Lower leg skin (tissue), 4 donors: ENCODE data around the gene TCAIM. TPM values are rescaled to one million over a fixed set of nuclear protein-coding genes. Genes with fewer than 3 reads are reported as not detected.

ENCODE experiments used
- DNase-seq, 2 donors: peaks; one replicate each; pipeline ENCODE4 v3.0.0-alpha.2; 2019; ENCODE audit warnings: low spot score in 2 of 2
- H3K4me3 ChIP-seq: fragments of 200-600 bp; sonication (generic); 2 replicates; pipeline ENCODE4 v1.5.1; 2017; ENCODE audit warnings: mild to moderate bottlenecking, low read depth; ENCODE audit not compliant: poor library complexity, severe bottlenecking
- CTCF ChIP-seq, 3 donors: fragments of 450-650 bp; IDR thresholded peaks; one replicate each; pipeline ENCODE4 v1.5.1; 2016; ENCODE audit warnings: antibody characterized with exemption in 3 of 3, mild to moderate bottlenecking in 3 of 3, moderate library complexity in 2 of 3
- POLR2A ChIP-seq, 2 donors: fragments of 450-650 bp; IDR thresholded peaks; one replicate each; pipeline ENCODE4 v1.6.1; 2016 to 2017; ENCODE audit warnings: antibody characterized with exemption in 2 of 2, mild to moderate bottlenecking in 1 of 2, moderate library complexity in 1 of 2
- WGBS, 2 donors: methylation state at CpG; one replicate each; pipeline ENCODE4 v1.1.5; 2018; 5-methylcytosine and 5-hydroxymethylcytosine counted together
- intact Hi-C: fragments of 100-400 bp; cut with DNase I; formaldehyde crosslinking; loops from one replicate; pipeline ENCODE4 v1.15.0; 2023; ENCODE audit warnings: low total_unique reads
- total RNA-seq, 4 donors: library from RNA; depleted of rRNA; stranded (reverse); fragments of >200 nt; gene quantifications; one replicate each; pipeline ENCODE4 v1.1.0, GENCODE V29; 2016

TCAIM gene
- total RNA-seq, 4 donors from 2014 or later, result 16.6 to 20.0 (median 18.5) TPM

- 51 to 68% methylated on average over 2 to 3 of the region's 3 CpGs for WGBS, 2 donors
- TF ChIP-seq CTCF (IDR thresholded peaks at IDR 0.05) (no peak), POLR2A (IDR thresholded peaks at IDR 0.05) (no peak)
- intact Hi-C loops, result no loop called here
- H3K4me3 ChIP-seq, result no peak overlapping the region
- DNase-seq, result no peak
Observed at GRCh38 chr3:44424758-44425157, 86.2 kb downstream of the TCAIM start.

GRCh38 chr3:44427683-44428082, 89.1 kb downstream of the TCAIM start:
- DNase-seq, result no peak
- TF ChIP-seq CTCF (IDR thresholded peaks at IDR 0.05) (no peak), POLR2A (IDR thresholded peaks at IDR 0.05) (no peak)
- 75 to 76% methylated on average over 3 of the region's 3 CpGs for WGBS, 2 donors
- intact Hi-C loops, result no loop called here
- H3K4me3 ChIP-seq, result no peak overlapping the region

- H3K4me3 ChIP-seq, result no peak overlapping the region
- no peak for TF ChIP-seq CTCF (IDR thresholded peaks at IDR 0.05)
- no peak for TF ChIP-seq POLR2A (IDR thresholded peaks at IDR 0.05)
- 81 to 84% methylated on average over 7 of the region's 7 CpGs for WGBS, 2 donors
- intact Hi-C loops, result no loop called here
- DNase-seq, result no peak
Observed at GRCh38 chr3:44428910-44429309, 90.3 kb downstream of the TCAIM start.

- DNase-seq, result no peak
- WGBS, 2 donors, result 86 to 90% methylated on average over 6 of the region's 6 CpGs
- intact Hi-C loops, result no loop called here
- no peak overlapping the region for H3K4me3 ChIP-seq
- TF ChIP-seq POLR2A (IDR thresholded peaks at IDR 0.05) (no peak), CTCF (IDR thresholded peaks at IDR 0.05) (no peak)
Observed at GRCh38 chr3:44429459-44429858, 90.9 kb downstream of the TCAIM start.

GRCh38 chr3:44430466-44430865, 91.9 kb downstream of the TCAIM start:
- WGBS, 2 donors, result 68 to 69% methylated on average over 4 of the region's 4 CpGs
- H3K4me3 ChIP-seq, result no peak overlapping the region
- TF ChIP-seq POLR2A (IDR thresholded peaks at IDR 0.05) (no peak), CTCF (IDR thresholded peaks at IDR 0.05) (no peak)

GRCh38 chr3:44434834-44435510, 96.4 kb downstream of the TCAIM start:
- DNase-seq, result no peak
- TF ChIP-seq POLR2A (IDR thresholded peaks at IDR 0.05) (no peak), CTCF (IDR thresholded peaks at IDR 0.05) (no peak)
- 68 to 70% methylated on average over 5 of the region's 5 CpGs for WGBS, 2 donors
- intact Hi-C loops, result no loop called here
- H3K4me3 ChIP-seq, result no peak overlapping the region

More at GRCh38 chr3:44430466-44430865, 91.9 kb downstream of the TCAIM start:
- DNase-seq, result no peak
- intact Hi-C loops, result no loop called here
